Vagina (tissue), 2 donors: ENCODE measurements around the gene CCNG2.

ENCODE experiments used
- CTCF ChIP-seq, 3 experiments: fragments of 450-650 bp in 2 of 3; fragments of 200-600 bp in 1 of 3; sonication (generic) in 1 of 3; IDR thresholded peaks; one replicate each; pipeline ENCODE4 v1.5.1; 2017 to 2019; ENCODE audit warnings: antibody characterized with exemption in 3 of 3, mild to moderate bottlenecking in 2 of 3, moderate library complexity in 2 of 3
- POLR2AphosphoS5 ChIP-seq, 2 donors: sonication (generic); formaldehyde crosslinking; IDR thresholded peaks; one replicate each; pipeline ENCODE4 v1.9.0; 2017; ENCODE audit warnings: antibody characterized with exemption in 2 of 2, mild to moderate bottlenecking in 2 of 2, low read depth in 1 of 2; ENCODE audit not compliant: insufficient read depth in 1 of 2

DNA sequence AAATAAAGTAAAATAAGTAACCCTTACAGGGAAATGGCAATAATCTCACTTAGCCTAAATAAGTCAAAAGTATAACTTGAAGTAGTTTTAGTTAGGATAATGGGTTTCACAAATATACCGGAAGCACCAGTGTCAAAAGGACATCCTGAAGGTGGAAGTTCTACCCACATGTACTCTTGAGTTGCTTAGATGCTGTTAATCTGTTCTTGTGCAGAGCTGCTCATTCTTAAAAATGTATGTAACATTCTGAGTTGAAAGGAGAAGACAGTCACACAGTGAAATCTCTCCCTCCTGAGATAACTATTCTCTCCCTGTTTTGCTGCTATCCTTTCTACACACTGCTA lies 11.2 kb upstream of the CCNG2 start:
- TF ChIP-seq POLR2AphosphoS5 (IDR thresholded peaks at IDR 0.05; ENCODE audit: insufficient read depth in 1 of 2, low read depth in 1 of 2) (no peak), CTCF (IDR thresholded peaks at IDR 0.05) (no peak)
